MM.1S (cell line): Measurements from ENCODE around the gene AVP.

ENCODE experiments used
- CTCF ChIP-seq: fragments of 300-600 bp; sonication (generic); IDR thresholded peaks from 2 replicates; pipeline ENCODE4 v1.5.1; 2016; ENCODE audit warnings: antibody characterized with exemption, low read length, mixed read lengths
- EZH2 ChIP-seq: fragments of 300-600 bp; sonication (generic); optimal IDR thresholded peaks from 2 replicates; pipeline ENCODE3; 2017; ENCODE audit warnings: low read depth, mild to moderate bottlenecking, antibody characterized with exemption, low read length, mixed read lengths

GRCh38 chr20:3123542-3123941, 39.0 kb upstream of the AVP start:
- no peak for TF ChIP-seq EZH2
- TF ChIP-seq CTCF = no peak
